ENCODE measurements around the gene ARHGAP28.

ARHGAP28 gene

GRCh38 chr18:6743999-6744398 is 14.5 kb downstream of the ARHGAP28 start:
- Histone ChIP-seq H3K4me1 (no peaks in the 10 kb centered on the region), H3K4me3 (ENCODE audit: low read depth, low read length) (no peak overlapping the region), H3K4me2 (ENCODE audit: low read length) (no peak overlapping the region), H3K36me3 (ENCODE audit: control insufficient read depth, insufficient read depth, low read length) (no peaks in the 10 kb centered on the region), H3K27ac (no peak overlapping the region), H3K9me3 (ENCODE audit: control insufficient read depth, low read length) (no peaks in the 10 kb centered on the region), H2AFZ (no peak overlapping the region), H3K27me3 (ENCODE audit: control insufficient read depth, insufficient read depth, low read length) (no peaks in the 10 kb centered on the region), H3K9ac (no peak overlapping the region), H3K79me2 (no peaks in the 10 kb centered on the region)
- TF ChIP-seq CTCF (IDR thresholded peaks at IDR 0.05): no peak

DNA sequence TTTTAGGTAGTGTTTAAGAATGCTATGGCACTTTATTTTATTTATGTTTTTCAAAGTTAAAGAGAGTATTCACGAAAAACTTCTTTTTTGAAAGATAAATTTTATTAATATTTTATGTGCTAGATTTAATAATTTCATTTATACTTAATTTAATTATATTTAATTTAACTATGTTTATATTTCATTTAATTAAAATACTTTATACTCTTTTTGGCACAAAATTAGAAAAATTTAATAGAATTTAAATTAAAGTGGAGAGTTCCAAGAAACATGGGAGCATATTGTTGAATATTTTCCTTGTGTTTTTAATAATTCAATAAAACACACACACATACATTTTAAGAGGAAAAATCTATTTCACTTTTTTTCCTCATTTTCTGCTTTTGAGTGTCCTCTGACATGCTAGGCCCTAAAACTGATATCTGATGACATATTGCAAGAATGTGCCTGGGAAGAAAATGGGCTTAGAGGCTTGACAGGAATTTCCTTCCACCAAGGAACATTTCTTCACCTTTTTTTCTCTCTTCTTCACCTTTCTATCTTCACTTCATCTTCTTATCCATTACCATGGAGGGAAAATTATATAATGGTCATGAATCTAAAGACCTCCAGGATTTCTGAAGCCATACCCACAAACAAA is 15.4 kb downstream of the ARHGAP28 start:
- Histone ChIP-seq H3K27ac (no peak overlapping the region), H3K9me3 (ENCODE audit: control insufficient read depth, low read length) (no peaks in the 10 kb centered on the region), H3K4me1 (no peaks in the 10 kb centered on the region), H3K36me3 (ENCODE audit: control insufficient read depth, insufficient read depth, low read length) (no peaks in the 10 kb centered on the region), H3K4me2 (ENCODE audit: low read length) (no peak overlapping the region), H3K4me3 (ENCODE audit: low read depth, low read length) (no peak overlapping the region), H3K9ac (no peak overlapping the region), H2AFZ (no peak overlapping the region), H3K27me3 (ENCODE audit: control insufficient read depth, insufficient read depth, low read length) (no peaks in the 10 kb centered on the region), H3K79me2 (no peaks in the 10 kb centered on the region)
- no peak for TF ChIP-seq CTCF (IDR thresholded peaks at IDR 0.05)

- Histone ChIP-seq H2AFZ (no peak overlapping the region), H3K4me3 (ENCODE audit: low read depth, low read length) (no peak overlapping the region), H3K79me2 (no peaks in the 10 kb centered on the region), H3K27me3 (ENCODE audit: control insufficient read depth, insufficient read depth, low read length) (no peaks in the 10 kb centered on the region), H3K4me2 (ENCODE audit: low read length) (no peak overlapping the region), H3K36me3 (ENCODE audit: control insufficient read depth, insufficient read depth, low read length) (no peaks in the 10 kb centered on the region), H3K9ac (no peak overlapping the region), H3K9me3 (ENCODE audit: control insufficient read depth, low read length) (no peaks in the 10 kb centered on the region), H3K27ac (no peak overlapping the region), H3K4me1 (no peaks in the 10 kb centered on the region)
- no peak for TF ChIP-seq CTCF (IDR thresholded peaks at IDR 0.05)
These were observed 16.1 kb downstream of the ARHGAP28 start for GRCh38 chr18:6745504-6746031.

DNA sequence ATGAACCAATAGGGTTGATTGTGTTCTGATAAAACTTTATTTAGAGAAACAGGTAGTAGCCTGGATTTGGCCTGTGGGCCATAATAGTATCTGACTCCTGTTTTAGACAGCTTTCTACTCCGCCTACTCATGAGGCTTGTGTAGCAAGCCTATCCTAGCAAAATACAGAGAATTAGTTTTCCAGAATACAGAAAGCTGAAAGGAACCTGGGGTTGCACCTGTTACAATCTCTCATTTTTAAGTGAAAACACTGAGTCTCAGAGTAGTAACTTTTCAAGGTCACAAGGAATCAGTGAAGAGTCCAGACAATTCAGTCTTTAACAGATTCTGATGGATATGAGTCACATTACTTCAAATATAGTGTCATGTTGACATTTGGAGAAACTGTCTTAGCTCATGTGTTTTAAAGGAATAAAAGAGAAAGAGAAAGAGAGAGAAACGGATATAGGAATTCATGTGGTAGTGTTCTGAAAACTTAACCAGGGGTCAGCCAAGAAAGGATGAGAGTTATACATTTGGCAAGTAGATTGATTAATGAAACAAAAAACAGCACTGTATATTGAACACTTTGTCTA is 17.0 kb downstream of the ARHGAP28 start:
- Histone ChIP-seq H3K4me1 (no peaks in the 10 kb centered on the region), H2AFZ (no peak overlapping the region), H3K9ac (no peak overlapping the region), H3K4me3 (ENCODE audit: low read depth, low read length) (no peak overlapping the region), H3K27me3 (ENCODE audit: control insufficient read depth, insufficient read depth, low read length) (no peaks in the 10 kb centered on the region), H3K79me2 (no peaks in the 10 kb centered on the region), H3K9me3 (ENCODE audit: control insufficient read depth, low read length) (no peaks in the 10 kb centered on the region), H3K27ac (no peak overlapping the region), H3K4me2 (ENCODE audit: low read length) (no peak overlapping the region), H3K36me3 (ENCODE audit: control insufficient read depth, insufficient read depth, low read length) (no peaks in the 10 kb centered on the region)
- no peak for TF ChIP-seq CTCF (IDR thresholded peaks at IDR 0.05)

- Histone ChIP-seq H3K4me1 (no peaks in the 10 kb centered on the region), H3K27me3 (ENCODE audit: control insufficient read depth, insufficient read depth, low read length) (no peaks in the 10 kb centered on the region), H3K36me3 (ENCODE audit: control insufficient read depth, insufficient read depth, low read length) (no peaks in the 10 kb centered on the region), H3K9me3 (ENCODE audit: control insufficient read depth, low read length) (no peaks in the 10 kb centered on the region), H3K79me2 (no peaks in the 10 kb centered on the region), H3K27ac (no peak overlapping the region), H3K4me3 (ENCODE audit: low read depth, low read length) (no peak overlapping the region), H2AFZ (no peak overlapping the region), H3K9ac (no peak overlapping the region), H3K4me2 (ENCODE audit: low read length) (no peak overlapping the region)
- TF ChIP-seq CTCF (IDR thresholded peaks at IDR 0.05): no peak
These were observed 18.1 kb downstream of the ARHGAP28 start for GRCh38 chr18:6747646-6748045.
